Hematopoietic multipotent progenitor cell treated with erythropoietin and hydrocortisone succinate and interleukin-3 and kit ligand, for 17 days (in vitro differentiated cells): ENCODE data around the gene RETN.

ENCODE experiments used
- DNase-seq: peaks from one replicate; pipeline ENCODE4 v3.0.0-alpha.2; 2015; ENCODE audit warnings: low spot score

RETN gene

DNA sequence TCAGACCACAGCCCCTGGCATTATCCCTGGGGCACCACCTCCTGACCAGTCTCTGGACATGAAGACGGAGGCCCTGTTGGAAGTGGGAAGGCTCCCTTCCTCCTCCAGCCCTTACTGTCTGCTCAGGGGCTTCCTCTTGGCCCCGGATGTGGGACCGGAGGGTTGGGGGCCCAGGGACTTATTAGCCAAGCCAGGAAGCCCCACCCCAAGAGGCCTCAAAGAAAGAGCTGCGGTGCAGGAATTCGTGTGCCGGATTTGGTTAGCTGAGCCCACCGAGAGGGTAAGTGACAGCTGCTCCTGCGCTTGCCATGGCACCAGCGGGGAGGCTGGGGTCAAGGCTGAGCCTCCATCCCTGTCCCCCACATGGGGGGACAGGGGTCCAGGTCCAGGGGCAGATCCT lies at the start of gene RETN:
Gene RETN, plus strand, starts transcription at position 208 of the 400 bp plus-strand sequence. CDS start 278 bp downstream, outside the sequence.
- no peak for DNase-seq

GRCh38 chr19:7619671-7620441 lies 49.0 kb upstream of the RETN start:
- no peak for DNase-seq

DNA sequence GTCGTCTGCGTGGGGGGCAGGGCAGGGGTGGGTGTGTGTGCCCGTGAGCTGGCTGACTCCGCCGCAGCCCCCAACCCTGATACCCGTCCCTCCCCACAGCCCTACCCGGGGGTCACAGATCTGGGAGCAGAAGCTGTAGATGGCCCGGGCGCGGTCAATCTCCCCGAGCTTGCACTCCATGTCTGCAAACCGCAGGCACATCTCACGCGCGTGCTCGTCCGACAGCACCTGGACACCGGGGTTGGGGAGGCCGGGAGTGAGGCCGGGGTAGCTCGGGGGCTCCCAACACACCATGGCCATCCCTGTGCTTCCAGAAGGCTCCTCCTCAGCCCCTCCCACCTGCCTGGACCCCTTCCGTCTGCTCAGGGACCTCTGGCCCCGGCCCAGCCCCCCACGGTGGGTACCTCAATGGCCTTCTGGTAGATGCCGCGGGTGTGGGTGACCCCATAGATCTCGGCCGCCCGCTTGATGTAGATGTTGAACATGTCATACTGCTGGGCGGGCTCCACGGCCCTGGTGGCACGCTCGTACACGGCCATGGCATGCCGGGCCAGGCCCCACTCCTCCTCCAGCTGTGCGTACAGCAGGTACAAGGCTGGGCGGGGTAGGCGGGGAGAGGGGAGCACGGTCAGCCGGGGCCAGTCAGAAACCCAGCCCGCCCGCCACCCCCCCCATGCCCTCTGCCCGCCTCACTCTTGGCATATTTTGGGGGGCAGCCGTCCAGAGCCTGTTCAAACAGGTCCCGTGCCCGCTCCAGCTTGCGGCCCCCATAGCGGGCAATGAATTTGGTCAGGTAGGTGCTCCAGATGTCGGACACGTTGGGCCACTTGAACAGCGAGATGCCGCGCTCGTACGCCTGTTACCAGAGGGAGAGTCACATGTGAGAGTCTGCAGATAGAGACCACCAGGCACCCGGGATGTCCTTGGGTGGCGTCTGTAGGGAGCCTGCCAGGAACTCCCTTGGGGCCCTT lies 48.1 kb upstream of the RETN start:
- DNase-seq, result no peak

DNA sequence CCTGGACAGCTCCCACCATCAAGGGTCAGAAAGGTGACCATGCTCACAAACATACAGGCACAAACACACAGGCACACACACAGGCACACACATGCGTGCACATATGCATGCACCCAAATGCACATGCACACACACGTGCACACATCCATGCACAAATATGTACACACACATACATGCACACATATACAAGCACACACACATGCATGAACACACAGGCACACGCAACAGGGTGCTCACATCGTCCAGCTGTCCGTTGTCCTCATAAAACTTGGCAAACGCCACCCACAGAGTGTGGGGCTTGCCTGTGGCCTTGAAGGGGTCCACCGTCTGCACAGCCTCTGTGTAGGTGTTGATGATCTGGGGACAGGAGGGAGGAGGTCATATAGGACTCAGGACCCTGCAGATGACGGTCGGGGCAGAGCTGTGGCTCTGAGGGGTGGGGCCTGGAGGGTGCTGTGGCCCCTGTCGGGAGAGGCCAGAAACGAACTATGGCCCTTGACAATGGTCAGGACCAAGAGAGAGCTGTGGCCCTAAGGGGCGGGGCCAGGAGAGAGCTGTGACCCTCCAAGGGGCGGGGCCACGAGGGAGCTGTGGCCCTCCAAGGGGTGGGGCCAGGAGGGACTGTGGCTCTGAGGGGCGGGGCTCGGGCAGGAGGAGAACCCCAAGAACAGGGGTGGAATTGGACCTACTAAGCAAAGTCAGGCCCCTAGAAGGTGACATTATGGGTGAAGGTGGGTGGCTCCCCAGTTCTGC lies 45.7 kb upstream of the RETN start:
- DNase-seq, result no peak

- no peak for DNase-seq
Measured at GRCh38 chr19:7623725-7624603, 44.9 kb upstream of the RETN start.

- DNase-seq, result no peak
Measured at GRCh38 chr19:7624810-7625209, 44.0 kb upstream of the RETN start.

- DNase-seq, result no peak
Measured at GRCh38 chr19:7625763-7626372, 43.0 kb upstream of the RETN start.

DNA sequence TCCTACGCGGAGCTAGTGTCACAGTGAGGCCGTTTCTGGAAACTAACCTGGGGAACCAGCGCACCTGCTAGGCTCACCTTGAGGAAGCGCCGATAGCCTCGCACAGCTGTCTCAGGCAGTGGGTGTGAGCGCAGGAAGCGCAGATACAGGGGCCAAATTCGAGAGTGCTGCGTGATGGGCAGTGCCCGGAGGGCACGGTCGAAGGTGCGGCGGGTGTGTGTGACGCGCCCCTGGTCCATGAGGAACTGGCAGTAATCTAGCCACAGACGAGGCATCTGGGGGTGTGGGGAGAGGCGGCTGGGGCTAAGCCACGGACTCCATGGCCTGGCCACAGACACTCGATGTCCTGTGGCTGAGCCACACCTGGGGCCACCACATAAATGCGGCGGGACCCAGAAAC lies 41.7 kb upstream of the RETN start:
- no peak for DNase-seq

DNA sequence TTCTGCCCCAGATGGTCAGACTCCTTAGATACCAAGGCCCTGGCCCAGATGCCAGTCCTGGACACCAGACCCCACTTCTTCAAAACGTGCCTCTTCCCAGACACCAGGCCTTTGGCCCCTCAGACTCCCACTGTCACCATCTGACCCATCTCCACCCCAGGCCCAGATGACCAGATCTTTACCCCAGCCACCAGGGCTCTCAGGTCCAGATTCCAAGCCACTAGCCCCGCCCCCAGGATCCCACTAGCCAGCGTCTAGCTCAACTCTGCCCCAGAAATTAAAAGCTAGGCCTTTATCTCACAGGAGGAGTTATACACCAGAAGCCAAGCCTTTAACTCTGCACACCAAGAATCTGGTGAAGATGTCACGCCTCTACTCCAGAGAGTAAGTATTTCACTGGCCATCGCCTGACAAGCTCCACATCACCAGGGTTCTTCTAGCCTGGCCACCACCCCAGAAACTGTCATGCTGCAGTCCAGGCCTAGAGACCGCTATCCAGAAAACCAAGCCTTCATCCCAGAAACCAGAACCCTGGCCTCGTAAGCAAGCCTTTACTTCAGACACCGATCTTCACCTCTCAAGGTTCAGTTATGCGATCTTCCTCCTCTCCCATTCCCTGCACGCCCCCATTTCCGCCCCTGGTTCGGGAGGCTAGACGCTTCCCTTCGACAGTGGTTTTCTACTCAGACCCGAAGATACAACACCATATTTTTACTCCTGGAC lies 40.1 kb upstream of the RETN start:
- peak; percentile 26 for DNase-seq

GRCh38 chr19:7629347-7630054 lies 39.3 kb upstream of the RETN start, which contains the start of the genes PET100 and XAB2:
Gene PET100, plus strand, starts transcription at chr19:7629793. Its CDS starts 41 bp downstream, at chr19:7629834.
Gene XAB2, minus strand, starts transcription at chr19:7629545. Its CDS starts 18 bp downstream, at chr19:7629527.
- DNase-seq, result peak; percentile 99

- DNase-seq, result no peak
Measured at GRCh38 chr19:7631577-7631976, 37.3 kb upstream of the RETN start.

- DNase-seq, result no peak
Measured at GRCh38 chr19:7632340-7633203, 36.3 kb upstream of the RETN start.

DNA sequence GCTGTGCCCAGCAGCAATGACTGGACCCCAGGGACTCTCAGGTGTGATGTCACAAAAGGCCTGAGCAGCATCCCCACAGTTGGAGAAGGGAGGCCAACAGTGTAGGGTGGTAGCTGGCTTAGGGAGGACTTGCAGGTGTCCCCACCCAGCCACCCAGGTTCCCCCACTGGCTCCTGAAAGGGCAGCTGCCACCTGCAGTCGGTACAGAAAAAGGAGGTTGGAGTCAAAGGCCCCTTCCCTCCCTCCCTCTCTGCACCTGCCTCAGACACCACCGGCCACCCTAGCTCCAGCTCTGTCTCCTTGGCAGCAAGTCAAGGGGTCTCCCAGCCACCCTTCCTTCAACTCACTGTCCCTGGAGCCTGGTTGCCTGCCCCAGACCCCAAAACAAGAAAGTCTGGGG lies 35.2 kb upstream of the RETN start, which contains the start of gene PCP2:
Gene PCP2, minus strand, starts transcription at position 22 of the 400 bp plus-strand sequence. CDS start 262 bp downstream, outside the sequence.
- no peak for DNase-seq

- no peak for DNase-seq
Measured at GRCh38 chr19:7635670-7636069, 33.2 kb upstream of the RETN start.

DNA sequence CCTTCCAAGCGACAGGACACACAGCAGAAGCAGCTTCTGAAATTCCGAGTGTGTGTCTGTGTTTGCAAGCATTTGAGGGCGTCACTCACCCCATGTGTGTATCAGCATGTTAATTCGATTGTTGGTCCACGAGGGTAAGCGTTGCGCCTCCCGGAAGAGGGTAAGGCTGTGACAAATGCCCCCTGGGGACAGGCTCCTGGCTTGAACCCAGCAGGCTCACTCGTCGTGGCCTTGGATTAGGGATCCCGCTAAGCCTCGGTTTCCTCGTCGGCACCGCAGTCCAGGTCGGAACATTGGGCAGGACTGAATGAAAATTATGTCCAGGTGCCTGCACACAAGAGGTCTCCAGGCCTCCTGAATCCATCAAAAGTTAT lies 32.5 kb upstream of the RETN start:
- no peak for DNase-seq

GRCh38 chr19:7636691-7637373 lies 32.0 kb upstream of the RETN start, which contains the start of gene STXBP2:
Gene STXBP2, plus strand, starts transcription at chr19:7637110. Its CDS starts 40 bp downstream, at chr19:7637150.
- peak; percentile 89 for DNase-seq
